22Rv1 (cell line): Measurements from ENCODE around the gene AP2A2.

ENCODE experiments used
- H3K27ac ChIP-seq: fragments of 450-650 bp; 2 replicates; pipeline ENCODE4 v1.5.1; 2017
- ZFX ChIP-seq: fragments of 450-650 bp; IDR thresholded peaks from 2 replicates; pipeline ENCODE4 v1.6.1; 2017; ENCODE audit warnings: antibody characterized with exemption, borderline replicate concordance
- TF ChIP-seq, protein P1 (sequence below): fragments of 450-650 bp; IDR thresholded peaks from 2 replicates; pipeline ENCODE4 v1.5.1; 2017; ENCODE audit warnings: mild to moderate bottlenecking

The AP2A2 gene

DNA sequence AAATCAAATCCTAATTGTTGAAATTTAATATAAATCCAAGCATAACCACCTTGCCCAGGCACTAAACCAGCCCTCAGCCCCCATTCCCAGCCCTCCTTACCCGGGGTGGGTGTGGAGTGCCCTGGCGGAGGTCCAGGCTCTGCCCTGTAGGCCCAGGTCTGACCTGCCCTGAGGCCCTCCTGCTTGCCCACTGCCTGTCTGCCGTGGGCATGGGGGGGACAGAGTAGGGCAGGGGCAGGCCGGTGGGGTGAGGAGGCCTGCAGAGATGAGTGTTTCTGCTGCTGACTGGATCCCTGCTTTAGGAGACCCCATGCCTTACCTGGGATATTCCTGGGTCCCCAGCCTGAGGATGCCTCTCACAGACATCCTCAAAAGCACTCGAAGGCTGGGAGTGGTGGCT lies 11.5 kb upstream of the AP2A2 start:
- no peak overlapping the region for H3K27ac ChIP-seq
- TF ChIP-seq ZFX, result no peak
- TF ChIP-seq, protein P1, sequence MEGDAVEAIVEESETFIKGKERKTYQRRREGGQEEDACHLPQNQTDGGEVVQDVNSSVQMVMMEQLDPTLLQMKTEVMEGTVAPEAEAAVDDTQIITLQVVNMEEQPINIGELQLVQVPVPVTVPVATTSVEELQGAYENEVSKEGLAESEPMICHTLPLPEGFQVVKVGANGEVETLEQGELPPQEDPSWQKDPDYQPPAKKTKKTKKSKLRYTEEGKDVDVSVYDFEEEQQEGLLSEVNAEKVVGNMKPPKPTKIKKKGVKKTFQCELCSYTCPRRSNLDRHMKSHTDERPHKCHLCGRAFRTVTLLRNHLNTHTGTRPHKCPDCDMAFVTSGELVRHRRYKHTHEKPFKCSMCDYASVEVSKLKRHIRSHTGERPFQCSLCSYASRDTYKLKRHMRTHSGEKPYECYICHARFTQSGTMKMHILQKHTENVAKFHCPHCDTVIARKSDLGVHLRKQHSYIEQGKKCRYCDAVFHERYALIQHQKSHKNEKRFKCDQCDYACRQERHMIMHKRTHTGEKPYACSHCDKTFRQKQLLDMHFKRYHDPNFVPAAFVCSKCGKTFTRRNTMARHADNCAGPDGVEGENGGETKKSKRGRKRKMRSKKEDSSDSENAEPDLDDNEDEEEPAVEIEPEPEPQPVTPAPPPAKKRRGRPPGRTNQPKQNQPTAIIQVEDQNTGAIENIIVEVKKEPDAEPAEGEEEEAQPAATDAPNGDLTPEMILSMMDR, result no peak

GRCh38 chr11:914747-915501 lies 10.7 kb upstream of the AP2A2 start:
- H3K27ac ChIP-seq, result no peak overlapping the region
- TF ChIP-seq, protein P1, result no peak
- no peak for TF ChIP-seq ZFX

DNA sequence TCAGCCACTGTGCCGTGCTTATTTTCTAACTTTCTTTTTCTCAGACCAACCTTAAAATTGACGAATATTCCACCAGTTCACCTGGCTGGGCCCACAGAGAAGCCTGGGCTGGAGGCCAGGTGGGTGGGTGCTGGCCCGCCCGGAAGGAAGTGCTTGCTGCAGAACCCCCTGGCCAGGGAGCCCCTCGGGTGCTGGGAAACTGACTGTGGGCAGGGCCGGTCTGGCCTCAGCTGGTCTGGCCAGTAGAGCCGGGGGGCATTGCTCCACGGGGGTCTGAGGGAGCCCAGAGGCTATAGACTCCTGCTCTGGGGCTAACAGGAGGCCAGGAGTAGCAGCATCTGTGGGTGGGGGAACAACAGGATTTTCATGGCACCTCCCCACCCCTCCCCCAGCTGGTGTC lies 8.2 kb upstream of the AP2A2 start:
- H3K27ac ChIP-seq, result no peak overlapping the region
- TF ChIP-seq, protein P1, result no peak
- TF ChIP-seq ZFX, result no peak

- no peak overlapping the region for H3K27ac ChIP-seq
- no peak for TF ChIP-seq ZFX
- TF ChIP-seq, protein P1, result no peak
These were observed 3.6 kb upstream of the AP2A2 start for GRCh38 chr11:921921-922678.

GRCh38 chr11:923691-924405 lies 1.8 kb upstream of the AP2A2 start:
- no peak for TF ChIP-seq ZFX
- TF ChIP-seq, protein P1, result no peak
- no peak overlapping the region for H3K27ac ChIP-seq

GRCh38 chr11:924406-925157 lies 1.1 kb upstream of the AP2A2 start:
- no peak for TF ChIP-seq ZFX
- TF ChIP-seq, protein P1, result no peak
- H3K27ac ChIP-seq, result no peak overlapping the region
